Transverse colon (tissue), 4 donors: ENCODE data around the gene DNAAF5. TPM values are rescaled to one million over a fixed set of nuclear protein-coding genes. Genes with fewer than 3 reads are reported as not detected.

Source experiments
- DNase-seq: peaks from one replicate; pipeline ENCODE4 v3.0.0-alpha.2; 2019
- H3K27ac ChIP-seq, 4 donors: fragments of 200-600 bp; sonication (generic); 2 replicates each; pipeline ENCODE4 v1.5.1; 2016 to 2018; ENCODE audit warnings: inconsistent platforms in 4 of 4
- H3K27me3 ChIP-seq: fragments of 200-600 bp; sonication (generic); 2 replicates; pipeline ENCODE4 v1.5.1; 2017; ENCODE audit warnings: inconsistent platforms
- H3K36me3 ChIP-seq, 4 donors: fragments of 200-600 bp; sonication (generic); 2 replicates each; pipeline ENCODE4 v1.5.1; 2017 to 2019; ENCODE audit warnings: inconsistent platforms in 4 of 4
- H3K4me1 ChIP-seq, 4 donors: fragments of 200-600 bp; sonication (generic); 2 replicates each; pipeline ENCODE4 v1.5.1; 2017 to 2020; ENCODE audit warnings: inconsistent platforms in 4 of 4
- H3K4me3 ChIP-seq, 4 donors: fragments of 200-600 bp; sonication (generic); 1 replicate in 1 of 4; 2 replicates in 3 of 4; pipeline versions ENCODE4 v1.5.1 to v1.6.1; 2017 to 2019; ENCODE audit warnings: inconsistent platforms in 4 of 4
- H3K9me3 ChIP-seq, 2 donors: fragments of 200-600 bp; sonication (generic); 2 replicates each; pipeline ENCODE4 v1.5.1; 2017 to 2019; ENCODE audit warnings: inconsistent platforms in 2 of 2
- CTCF ChIP-seq, 5 experiments: fragments of 200-600 bp in 3 of 5; fragments of 450-650 bp in 2 of 5; sonication (generic) in 3 of 5; IDR thresholded peaks; 1 replicate in 2 of 5; 2 replicates in 3 of 5; pipeline ENCODE4 v1.5.1; 2016 to 2017; ENCODE audit warnings: antibody characterized with exemption in 5 of 5, inconsistent platforms in 3 of 5, mild to moderate bottlenecking in 2 of 5, moderate library complexity in 1 of 5
- EP300 ChIP-seq: sonication (generic); formaldehyde crosslinking; IDR thresholded peaks from one replicate; pipeline ENCODE4 v1.6.1; 2017; ENCODE audit warnings: antibody characterized with exemption, low read depth
- POLR2A ChIP-seq: fragments of 450-650 bp; IDR thresholded peaks from one replicate; pipeline ENCODE4 v1.6.1; 2016; ENCODE audit warnings: antibody characterized with exemption, mild to moderate bottlenecking, moderate library complexity
- POLR2AphosphoS5 ChIP-seq, 3 donors: sonication (generic); formaldehyde crosslinking; IDR thresholded peaks; one replicate each; pipeline ENCODE4 v1.6.1; 2016; ENCODE audit warnings: antibody characterized with exemption in 3 of 3
- WGBS, 2 donors: methylation state at CpG; one replicate each; pipeline ENCODE4 v1.1.5; 2018; ENCODE audit warnings: low coverage in 1 of 2; 5-methylcytosine and 5-hydroxymethylcytosine counted together
- in situ Hi-C, 4 donors: fragments of 200-750 bp; cut with MboI; loops; one replicate each; pipeline versions ENCODE4 v1.15.0 to v1.15.1; 2017; ENCODE audit warnings: low sequenced_read_pairs in 3 of 4, low pct_ligation_motif_present in 1 of 4, low pct_unique_long_range_greater_than_20kb in 1 of 4
- intact Hi-C: fragments of 100-400 bp; cut with DNase I; formaldehyde crosslinking; loops from one replicate; pipeline ENCODE4 v1.15.1; 2023; ENCODE audit warnings: low total_unique reads
- total RNA-seq, 4 donors: library from RNA; depleted of rRNA; stranded (reverse); fragments of >200 nt; gene quantifications; one replicate each; pipeline ENCODE4 v1.1.0, GENCODE V29; 2016

DNAAF5 gene
- total RNA-seq, 4 donors from 2014 or later, result 20.5 to 97.3 (median 34.6) TPM

GRCh38 chr7:753190-753589 lies 26.7 kb downstream of the DNAAF5 start:
- WGBS, 2 donors, result 92 to 98% methylated on average over 11 to 17 of the region's 17 CpGs
- no peak for DNase-seq
- intact Hi-C loops (no loop called here), in situ Hi-C loops (no loop called here)
- Histone ChIP-seq H3K4me3 (no peak overlapping the region), H3K4me1 (no peaks in the 10 kb centered on the region), H3K9me3 (no peaks in the 10 kb centered on the region), H3K27me3 (no peaks in the 10 kb centered on the region), H3K27ac (no peak overlapping the region), H3K36me3 (peaks cover 0 to 30% (median 10%) of the 10 kb centered on the region in 4 donors)
- TF ChIP-seq POLR2AphosphoS5 (IDR thresholded peaks at IDR 0.05), result no peak
- no peak for TF ChIP-seq CTCF (IDR thresholded peaks at IDR 0.05)
- TF ChIP-seq POLR2A, result no peak
- no peak for TF ChIP-seq EP300

- H3K36me3 ChIP-seq, result peaks cover 0 to 35% (median 11%) of the 10 kb centered on the region in 4 donors
- no peak for DNase-seq
- no peak overlapping the region for H3K27ac ChIP-seq
- no peaks in the 10 kb centered on the region for H3K27me3 ChIP-seq
- no peaks in the 10 kb centered on the region for H3K4me1 ChIP-seq
- in situ Hi-C loops, result no loop called here
- intact Hi-C loops, result no loop called here
- 94 to 100% methylated on average over 3 to 49 of the region's 49 CpGs for WGBS, 2 donors
- H3K4me3 ChIP-seq, result no peak overlapping the region
- TF ChIP-seq CTCF (IDR thresholded peaks at IDR 0.05), result no peak
- TF ChIP-seq EP300, result no peak
- no peak for TF ChIP-seq POLR2AphosphoS5 (IDR thresholded peaks at IDR 0.05)
- TF ChIP-seq POLR2A, result no peak
- no peaks in the 10 kb centered on the region for H3K9me3 ChIP-seq
Measured at GRCh38 chr7:754531-755412, 28.3 kb downstream of the DNAAF5 start.

- H3K27me3 ChIP-seq, result no peaks in the 10 kb centered on the region
- H3K4me1 ChIP-seq, result no peaks in the 10 kb centered on the region
- in situ Hi-C loops, result no loop called here
- no peak overlapping the region for H3K27ac ChIP-seq
- intact Hi-C loops, result no loop called here
- TF ChIP-seq POLR2AphosphoS5 (IDR thresholded peaks at IDR 0.05) (no peak), CTCF (IDR thresholded peaks at IDR 0.05) (no peak), EP300 (no peak), POLR2A (no peak)
- no peaks in the 10 kb centered on the region for H3K9me3 ChIP-seq
- no peak for DNase-seq
- no peak overlapping the region for H3K4me3 ChIP-seq
- peaks cover 0 to 35% (median 11%) of the 10 kb centered on the region in 4 donors for H3K36me3 ChIP-seq
- WGBS, 2 donors, result 65 to 87% methylated on average over 2 to 9 of the region's 9 CpGs
Measured at GRCh38 chr7:755413-755805, 28.9 kb downstream of the DNAAF5 start.

- in situ Hi-C loops (no loop called here), intact Hi-C loops (no loop called here)
- Histone ChIP-seq H3K4me3 (no peak overlapping the region), H3K4me1 (no peaks in the 10 kb centered on the region), H3K27me3 (no peaks in the 10 kb centered on the region), H3K36me3 (peaks cover 0 to 35% (median 13%) of the 10 kb centered on the region in 4 donors), H3K9me3 (no peaks in the 10 kb centered on the region), H3K27ac (no peak overlapping the region)
- DNase-seq, result no peak
- 95% methylated on average over 29 of the region's 30 CpGs; no CpG with 5 or more reads in 1 of the 2 donors for WGBS, 2 donors
- TF ChIP-seq EP300 (no peak), CTCF (IDR thresholded peaks at IDR 0.05) (no peak), POLR2A (no peak), POLR2AphosphoS5 (IDR thresholded peaks at IDR 0.05) (no peak)
Measured at GRCh38 chr7:756231-756927, 29.9 kb downstream of the DNAAF5 start.
